ENCODE results near the gene LRRC4. TPM values are rescaled to one million over a fixed set of nuclear protein-coding genes. Genes with fewer than 3 reads are reported as not detected.

The LRRC4 gene
- total RNA-seq, 2 experiments from 2014 or later = 1.1 to 1.6 TPM

- TF ChIP-seq CTCF (IDR thresholded peaks at IDR 0.05) = no peak
- no peaks in the 10 kb centered on the region for H3K9me3 Mint-ChIP-seq
- peaks cover 39% of the 10 kb centered on the region for H3K36me3 Mint-ChIP-seq (ENCODE audit: low read depth)
- H3K27me3 Mint-ChIP-seq = no peaks in the 10 kb centered on the region
- H3K27ac Mint-ChIP-seq = no peak overlapping the region
- Histone ChIP-seq H3K4me3 (ENCODE audit: low read length) (no peak overlapping the region), H3K27me3 (ENCODE audit: control insufficient read depth in 1 of 2, insufficient read depth in 2 of 2, low read length in 2 of 2) (no peaks in the 10 kb centered on the region), H3K9me3 (ENCODE audit: control insufficient read depth in 1 of 2, insufficient read depth in 1 of 2, low read length in 2 of 2) (no peaks in the 10 kb centered on the region), H3K4me1 (ENCODE audit: insufficient read depth, low read length) (peaks cover 4% of the 10 kb centered on the region), H3K27ac (ENCODE audit: low read depth in 1 of 2, low read length in 2 of 2) (no peak overlapping the region), H3K36me3 (ENCODE audit: insufficient read depth, low read length) (peaks cover 19% of the 10 kb centered on the region)
- H3K4me1 Mint-ChIP-seq (ENCODE audit: low read depth) = peaks cover 18% of the 10 kb centered on the region
- POLR2A ChIA-PET = no interaction called here
- DNase-seq = no peak
- intact Hi-C loops (cut with DNase I, micrococcal nuclease) = no loop called here
- CTCF ChIA-PET = no interaction called here
- no peak overlapping the region for H3K4me3 Mint-ChIP-seq
- ATAC-seq (ENCODE audit: poor library complexity) = no peak
These were observed 32.6 kb downstream of the LRRC4 start for GRCh38 chr7:127998671-127999070.

- TF ChIP-seq CTCF (IDR thresholded peaks at IDR 0.05) = no peak
- Histone ChIP-seq H3K36me3 (ENCODE audit: insufficient read depth, low read length) (peaks cover 28% of the 10 kb centered on the region), H3K4me3 (ENCODE audit: low read length) (no peak overlapping the region), H3K9me3 (ENCODE audit: control insufficient read depth in 1 of 2, insufficient read depth in 1 of 2, low read length in 2 of 2) (no peaks in the 10 kb centered on the region), H3K27me3 (ENCODE audit: control insufficient read depth in 1 of 2, insufficient read depth in 2 of 2, low read length in 2 of 2) (no peaks in the 10 kb centered on the region), H3K4me1 (ENCODE audit: insufficient read depth, low read length) (no peaks in the 10 kb centered on the region), H3K27ac (ENCODE audit: low read depth in 1 of 2, low read length in 2 of 2) (no peak overlapping the region)
- ChIA-PET CTCF (no interaction called here), POLR2A (no interaction called here)
- Mint-ChIP-seq H3K36me3 (ENCODE audit: low read depth) (peaks cover 52% of the 10 kb centered on the region), H3K9me3 (no peaks in the 10 kb centered on the region), H3K27ac (no peak overlapping the region), H3K4me3 (no peak overlapping the region), H3K27me3 (no peaks in the 10 kb centered on the region), H3K4me1 (ENCODE audit: low read depth) (peaks cover 5% of the 10 kb centered on the region)
- intact Hi-C loops (cut with DNase I, micrococcal nuclease) = no loop called here
- DNase-seq (no peak), ATAC-seq (ENCODE audit: poor library complexity) (no peak)
These were observed 33.9 kb downstream of the LRRC4 start for GRCh38 chr7:127997226-127997922.

DNA sequence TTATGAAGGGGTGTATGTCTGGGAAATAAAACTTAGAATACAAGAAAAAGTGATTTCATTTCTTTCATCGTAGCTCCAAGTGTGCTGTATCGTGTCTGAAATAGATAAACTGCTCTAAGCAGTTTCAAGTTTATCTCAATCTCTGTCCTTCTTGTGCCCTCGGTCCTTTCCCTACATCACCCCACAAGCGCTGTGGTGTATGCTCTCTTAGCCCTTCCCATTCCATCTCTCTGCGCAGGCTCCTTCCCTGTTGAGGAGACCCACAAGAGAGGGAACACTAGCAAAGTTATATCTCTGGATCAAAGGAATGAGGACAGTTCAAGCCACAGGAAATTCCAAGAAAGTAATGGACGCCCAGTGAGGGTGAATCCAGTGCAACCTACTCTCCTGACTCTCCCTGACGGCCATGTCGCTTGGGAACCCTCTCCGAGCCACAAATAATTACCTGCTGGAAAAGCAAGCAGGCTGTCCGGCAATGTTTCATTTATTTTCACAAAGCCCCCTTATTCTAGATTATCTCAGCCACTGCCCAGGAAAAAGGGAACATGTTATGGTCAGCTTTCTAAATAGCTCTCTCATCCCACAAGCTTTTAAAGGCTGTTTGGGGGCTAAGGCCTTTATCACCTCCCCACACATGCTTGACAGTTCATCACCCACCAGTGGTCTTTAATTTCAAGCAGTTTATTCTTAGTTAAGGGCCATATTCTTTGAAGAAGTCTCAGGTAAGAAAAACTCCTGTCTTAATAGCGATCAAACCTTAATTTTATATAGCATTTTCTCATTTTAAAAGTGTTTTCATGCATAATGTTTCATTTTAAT, 34.8 kb downstream of the LRRC4 start:
- Histone ChIP-seq H3K27ac (ENCODE audit: low read depth in 1 of 2, low read length in 2 of 2) (no peak overlapping the region), H3K9me3 (ENCODE audit: control insufficient read depth in 1 of 2, insufficient read depth in 1 of 2, low read length in 2 of 2) (no peaks in the 10 kb centered on the region), H3K36me3 (ENCODE audit: insufficient read depth, low read length) (peaks cover 33% of the 10 kb centered on the region), H3K4me1 (ENCODE audit: insufficient read depth, low read length) (no peaks in the 10 kb centered on the region), H3K4me3 (ENCODE audit: low read length) (no peak overlapping the region), H3K27me3 (ENCODE audit: control insufficient read depth in 1 of 2, insufficient read depth in 2 of 2, low read length in 2 of 2) (no peaks in the 10 kb centered on the region)
- no peak overlapping the region for H3K27ac Mint-ChIP-seq
- ChIA-PET POLR2A (no interaction called here), CTCF (no interaction called here)
- TF ChIP-seq CTCF (IDR thresholded peaks at IDR 0.05) = no peak
- no peak for DNase-seq
- peaks cover 61% of the 10 kb centered on the region for H3K36me3 Mint-ChIP-seq (ENCODE audit: low read depth)
- ATAC-seq (ENCODE audit: poor library complexity) = no peak
- intact Hi-C loops (cut with DNase I, micrococcal nuclease) = no loop called here
- no peaks in the 10 kb centered on the region for H3K27me3 Mint-ChIP-seq
- no peak overlapping the region for H3K4me3 Mint-ChIP-seq
- H3K4me1 Mint-ChIP-seq (ENCODE audit: low read depth) = no peaks in the 10 kb centered on the region
- no peaks in the 10 kb centered on the region for H3K9me3 Mint-ChIP-seq

Measured in CD4-positive, alpha-beta T cell (primary cell).